DND-41 (cell line): Measurements from ENCODE around the gene SMARCA2.

ENCODE experiments used
- EZH2 ChIP-seq: IDR thresholded peaks from 3 replicates; pipeline ENCODE4 v1.6.1; 2012; ENCODE audit warnings: borderline replicate concordance, low read depth, mild to moderate bottlenecking, moderate library complexity, low read length, inconsistent platforms; ENCODE audit not compliant: severe bottlenecking
- TF ChIP-seq, protein P1 (sequence below): IDR thresholded peaks from 2 replicates; pipeline ENCODE4 v1.5.1; 2012; ENCODE audit warnings: borderline replicate concordance, low read length, moderate library complexity, mild to moderate bottlenecking; ENCODE audit not compliant: poor library complexity, severe bottlenecking; ENCODE audit errors: extremely low read depth

DNA sequence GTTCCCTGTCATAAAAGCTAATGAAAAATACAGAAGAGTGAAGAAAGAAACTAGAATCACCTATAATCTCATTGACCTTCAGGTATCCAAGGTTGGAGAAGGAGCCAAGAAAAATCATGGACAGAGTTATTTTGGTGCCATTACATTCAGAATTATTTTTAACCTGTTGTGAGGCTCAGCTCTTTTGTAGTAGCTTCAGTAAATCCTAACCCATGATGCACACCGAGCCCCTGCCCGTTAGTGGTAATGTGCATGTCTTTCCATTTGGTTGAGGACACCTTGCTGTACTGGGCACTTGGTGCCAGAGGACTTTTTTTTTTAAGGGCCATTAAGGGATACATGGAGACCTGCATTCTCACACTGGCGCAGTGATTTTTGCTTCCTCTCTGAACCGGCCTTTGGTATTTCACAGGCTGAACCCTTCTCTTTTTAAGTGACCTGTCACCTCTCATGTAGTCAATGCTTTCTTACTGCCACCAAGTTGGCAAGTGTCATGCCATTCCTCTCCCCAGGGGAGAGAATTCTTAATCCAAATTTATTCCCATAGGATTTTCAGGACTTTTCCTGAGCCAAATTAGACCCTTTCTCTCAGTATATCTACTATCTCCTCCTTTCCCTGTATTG is 125.6 kb downstream of the SMARCA2 start:
- TF ChIP-seq, protein P1, sequence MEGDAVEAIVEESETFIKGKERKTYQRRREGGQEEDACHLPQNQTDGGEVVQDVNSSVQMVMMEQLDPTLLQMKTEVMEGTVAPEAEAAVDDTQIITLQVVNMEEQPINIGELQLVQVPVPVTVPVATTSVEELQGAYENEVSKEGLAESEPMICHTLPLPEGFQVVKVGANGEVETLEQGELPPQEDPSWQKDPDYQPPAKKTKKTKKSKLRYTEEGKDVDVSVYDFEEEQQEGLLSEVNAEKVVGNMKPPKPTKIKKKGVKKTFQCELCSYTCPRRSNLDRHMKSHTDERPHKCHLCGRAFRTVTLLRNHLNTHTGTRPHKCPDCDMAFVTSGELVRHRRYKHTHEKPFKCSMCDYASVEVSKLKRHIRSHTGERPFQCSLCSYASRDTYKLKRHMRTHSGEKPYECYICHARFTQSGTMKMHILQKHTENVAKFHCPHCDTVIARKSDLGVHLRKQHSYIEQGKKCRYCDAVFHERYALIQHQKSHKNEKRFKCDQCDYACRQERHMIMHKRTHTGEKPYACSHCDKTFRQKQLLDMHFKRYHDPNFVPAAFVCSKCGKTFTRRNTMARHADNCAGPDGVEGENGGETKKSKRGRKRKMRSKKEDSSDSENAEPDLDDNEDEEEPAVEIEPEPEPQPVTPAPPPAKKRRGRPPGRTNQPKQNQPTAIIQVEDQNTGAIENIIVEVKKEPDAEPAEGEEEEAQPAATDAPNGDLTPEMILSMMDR, result no peak
- TF ChIP-seq EZH2, result no peak
